Osteocyte (in vitro differentiated cells): ENCODE data around the gene CLEC2A. TPM values are rescaled to one million over a fixed set of nuclear protein-coding genes. Genes with fewer than 3 reads are reported as not detected.
A peak's percentile ranks its signal among the peaks of the same experiment; 100 is the strongest.

Experiments used
- DNase-seq: peaks from one replicate; pipeline ENCODE4 v3.0.0; 2021; ENCODE audit warnings: mixed read lengths; ENCODE audit not compliant: unreplicated experiment; ENCODE audit errors: extremely low spot score
- H3K27ac Mint-ChIP-seq: one replicate; pipeline ENCODE4 v1.8.0; 2021; ENCODE audit warnings: mild to moderate bottlenecking, mixed read lengths; ENCODE audit not compliant: unreplicated experiment
- H3K27me3 Mint-ChIP-seq: one replicate; pipeline ENCODE4 v1.8.0; 2021; ENCODE audit warnings: mixed read lengths; ENCODE audit not compliant: unreplicated experiment
- H3K36me3 Mint-ChIP-seq: one replicate; pipeline ENCODE4 v1.8.0; 2021; ENCODE audit warnings: mixed read lengths; ENCODE audit not compliant: unreplicated experiment
- H3K4me1 Mint-ChIP-seq: one replicate; pipeline ENCODE4 v1.8.0; 2021; ENCODE audit warnings: mixed read lengths; ENCODE audit not compliant: unreplicated experiment
- H3K4me3 Mint-ChIP-seq: one replicate; pipeline ENCODE4 v1.8.0; 2021; ENCODE audit warnings: mild to moderate bottlenecking, moderate library complexity, mixed read lengths; ENCODE audit not compliant: unreplicated experiment
- H3K9me3 Mint-ChIP-seq: one replicate; pipeline ENCODE4 v1.8.0; 2021; ENCODE audit warnings: mixed read lengths; ENCODE audit not compliant: unreplicated experiment
- CTCF ChIP-seq: fragments of 200-600 bp; sonication (generic); IDR thresholded peaks from 2 replicates; pipeline ENCODE4 v1.5.0; 2021; ENCODE audit warnings: antibody characterized with exemption, mild to moderate bottlenecking, moderate library complexity
- total RNA-seq: library from RNA; stranded (reverse); gene quantifications from 2 replicates; pipeline ENCODE4 v1.2.1, GENCODE V29; 2021

The CLEC2A gene
- total RNA-seq, 1 donor from 2014 or later: not detected

- DNase-seq: no peak
- TF ChIP-seq CTCF: no peak
- H3K27me3 Mint-ChIP-seq: peaks cover 3% of the 10 kb centered on the region
- peaks cover 4% of the 10 kb centered on the region for H3K4me1 Mint-ChIP-seq
- H3K9me3 Mint-ChIP-seq: no peaks in the 10 kb centered on the region
- H3K36me3 Mint-ChIP-seq: no peaks in the 10 kb centered on the region
- no peak within 1 kb of the TSS for H3K27ac Mint-ChIP-seq
- peak within 1 kb of the TSS; percentile 36 for H3K4me3 Mint-ChIP-seq
These were observed 62.6 kb downstream of the CLEC2A start, which contains the start of gene CLEC2B for GRCh38 chr12:9869307-9870161. TSS of gene CLEC2B (minus strand) at chr12:9869354.

- peaks cover 3% of the 10 kb centered on the region for H3K27me3 Mint-ChIP-seq
- no peaks in the 10 kb centered on the region for H3K9me3 Mint-ChIP-seq
- no peak overlapping the region for H3K4me3 Mint-ChIP-seq
- no peak overlapping the region for H3K27ac Mint-ChIP-seq
- peaks cover 4% of the 10 kb centered on the region for H3K4me1 Mint-ChIP-seq
- no peak for DNase-seq
- no peak for TF ChIP-seq CTCF
- H3K36me3 Mint-ChIP-seq: no peaks in the 10 kb centered on the region
These were observed 63.2 kb downstream of the CLEC2A start for GRCh38 chr12:9868951-9869306.

DNA sequence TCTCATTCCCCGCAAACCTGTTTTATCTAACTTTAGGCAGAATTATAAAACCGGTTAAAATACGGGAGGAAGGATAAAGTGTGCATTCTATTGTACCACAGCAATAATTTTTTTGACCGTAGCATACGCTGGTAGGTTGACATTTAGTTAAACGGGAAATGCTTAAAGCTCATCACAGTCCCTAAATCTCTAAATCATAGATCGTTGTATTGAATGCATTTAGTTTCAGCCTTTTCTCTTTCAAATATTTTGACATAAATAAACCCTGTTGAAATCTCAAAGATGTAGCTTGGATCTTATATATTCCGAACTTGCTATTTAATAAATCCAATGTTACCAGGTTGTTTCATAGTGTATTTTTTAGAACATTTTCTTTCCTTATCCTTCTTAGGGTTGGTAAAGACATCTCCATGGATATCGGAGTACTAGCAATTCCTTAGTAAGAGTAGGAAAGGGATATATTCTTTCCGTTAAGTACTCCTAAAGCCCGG lies 63.8 kb downstream of the CLEC2A start:
- TF ChIP-seq CTCF: no peak
- peaks cover 3% of the 10 kb centered on the region for H3K27me3 Mint-ChIP-seq
- no peaks in the 10 kb centered on the region for H3K9me3 Mint-ChIP-seq
- H3K36me3 Mint-ChIP-seq: no peaks in the 10 kb centered on the region
- no peak overlapping the region for H3K4me3 Mint-ChIP-seq
- no peak for DNase-seq
- no peak overlapping the region for H3K27ac Mint-ChIP-seq
- peaks cover 4% of the 10 kb centered on the region for H3K4me1 Mint-ChIP-seq

GRCh38 chr12:9867531-9867930 lies 64.6 kb downstream of the CLEC2A start:
- Mint-ChIP-seq H3K36me3 (no peaks in the 10 kb centered on the region), H3K27ac (no peak overlapping the region), H3K27me3 (peaks cover 3% of the 10 kb centered on the region), H3K4me1 (peaks cover 4% of the 10 kb centered on the region), H3K9me3 (no peaks in the 10 kb centered on the region), H3K4me3 (no peak overlapping the region)
- TF ChIP-seq CTCF: no peak
- no peak for DNase-seq

- Mint-ChIP-seq H3K9me3 (no peaks in the 10 kb centered on the region), H3K27ac (no peak overlapping the region), H3K4me3 (no peak overlapping the region), H3K27me3 (peaks cover 3% of the 10 kb centered on the region), H3K36me3 (no peaks in the 10 kb centered on the region), H3K4me1 (peaks cover 4% of the 10 kb centered on the region)
- DNase-seq: no peak
- TF ChIP-seq CTCF: no peak
These were observed 65.3 kb downstream of the CLEC2A start for GRCh38 chr12:9866860-9867269.
